ENCODE data around the gene NCAPG2. TPM values are rescaled to one million over a fixed set of nuclear protein-coding genes. Genes with fewer than 3 reads are reported as not detected.
"Not testable (repeated sequence)": the region's sequence is repeated elsewhere in the genome, so short reads cannot be mapped to it uniquely, and the experiment has no call there.

NCAPG2 gene
- total RNA-seq, 1 experiment from 2014 or later, result 41.1 TPM

DNA sequence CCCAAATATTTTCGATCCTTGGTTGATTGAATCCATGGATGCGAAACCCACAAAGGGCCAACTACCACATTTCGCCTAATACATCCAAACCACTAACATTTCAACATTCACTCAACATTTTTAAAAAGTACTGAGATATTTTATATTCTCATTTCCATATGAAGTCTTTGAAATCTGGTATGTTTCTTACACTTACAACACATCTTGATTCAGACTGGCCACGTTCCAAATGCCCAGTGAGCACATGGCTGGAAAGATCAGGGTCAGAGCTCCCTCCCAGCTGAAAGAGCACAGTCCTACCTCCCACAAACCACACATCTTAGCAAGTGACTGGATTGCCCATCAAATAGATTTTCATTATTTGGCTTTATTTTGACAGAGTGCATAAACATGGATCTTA lies 18.9 kb downstream of the NCAPG2 start:
- H3K4me3 ChIP-seq (ENCODE audit: insufficient read depth, low read depth, low read length), result no peak overlapping the region
- peaks cover 26% of the 10 kb centered on the region for H3K36me3 ChIP-seq (replicated peaks; ENCODE audit: control insufficient read depth, insufficient read depth, low read length)
- no peaks in the 10 kb centered on the region for H3K27me3 ChIP-seq (ENCODE audit: control insufficient read depth, insufficient read depth, low read length)
- no peak for DNase-seq

- Histone ChIP-seq H3K27me3 (ENCODE audit: control insufficient read depth, insufficient read depth, low read length) (no peaks in the 10 kb centered on the region), H3K36me3 (replicated peaks; ENCODE audit: control insufficient read depth, insufficient read depth, low read length) (peaks cover 25% of the 10 kb centered on the region), H3K4me3 (ENCODE audit: insufficient read depth, low read depth, low read length) (no peak overlapping the region)
- DNase-seq, result no peak
These were observed 20.3 kb downstream of the NCAPG2 start for GRCh38 chr7:158684329-158684728.

- no peak for DNase-seq
- Histone ChIP-seq H3K4me3 (ENCODE audit: insufficient read depth, low read depth, low read length) (no peak overlapping the region), H3K36me3 (replicated peaks; ENCODE audit: control insufficient read depth, insufficient read depth, low read length) (peaks cover 25% of the 10 kb centered on the region), H3K27me3 (ENCODE audit: control insufficient read depth, insufficient read depth, low read length) (no peaks in the 10 kb centered on the region)
These were observed 21.1 kb downstream of the NCAPG2 start for GRCh38 chr7:158683541-158683940.

- H3K27me3 ChIP-seq (ENCODE audit: control insufficient read depth, insufficient read depth, low read length), result no peaks in the 10 kb centered on the region
- peaks cover 22% of the 10 kb centered on the region for H3K36me3 ChIP-seq (replicated peaks; ENCODE audit: control insufficient read depth, insufficient read depth, low read length)
These were observed 22.1 kb downstream of the NCAPG2 start for GRCh38 chr7:158682456-158682855.

GRCh38 chr7:158680754-158681153 lies 23.9 kb downstream of the NCAPG2 start:
- H3K4me3 ChIP-seq (ENCODE audit: insufficient read depth, low read depth, low read length), result no peak overlapping the region
- H3K36me3 ChIP-seq (replicated peaks; ENCODE audit: control insufficient read depth, insufficient read depth, low read length), result peaks cover 16% of the 10 kb centered on the region
- DNase-seq, result no peak
- no peaks in the 10 kb centered on the region for H3K27me3 ChIP-seq (ENCODE audit: control insufficient read depth, insufficient read depth, low read length)

More at GRCh38 chr7:158682456-158682855, 22.1 kb downstream of the NCAPG2 start:
- H3K4me3 ChIP-seq (ENCODE audit: insufficient read depth, low read depth, low read length), result no peak overlapping the region
- no peak for DNase-seq

DNA sequence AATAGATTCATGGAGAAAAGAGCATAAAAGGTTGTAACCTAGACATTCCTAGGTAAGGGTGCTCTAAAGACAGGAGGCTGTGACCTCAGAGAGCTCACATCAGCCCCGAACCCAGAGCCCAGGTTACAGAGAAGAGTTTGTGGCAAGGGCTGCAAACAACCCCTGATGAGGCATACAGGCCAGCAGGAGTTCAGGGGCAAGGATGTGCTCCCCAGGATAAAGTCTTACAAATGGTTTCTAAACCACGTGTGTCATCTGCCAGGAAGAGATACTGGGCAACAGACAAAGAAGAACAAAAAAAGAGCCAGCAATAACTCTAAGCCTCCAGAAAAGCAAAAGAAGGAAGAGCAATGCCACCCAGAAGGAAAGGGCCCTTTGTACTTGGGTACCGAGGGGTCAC lies 27.7 kb downstream of the NCAPG2 start:
- H3K36me3 ChIP-seq (replicated peaks; ENCODE audit: control insufficient read depth, insufficient read depth, low read length), result peaks cover 31% of the 10 kb centered on the region
- no peaks in the 10 kb centered on the region for H3K27me3 ChIP-seq (ENCODE audit: control insufficient read depth, insufficient read depth, low read length)
- DNase-seq, result no peak
- H3K4me3 ChIP-seq (ENCODE audit: insufficient read depth, low read depth, low read length), result no peak overlapping the region

DNA sequence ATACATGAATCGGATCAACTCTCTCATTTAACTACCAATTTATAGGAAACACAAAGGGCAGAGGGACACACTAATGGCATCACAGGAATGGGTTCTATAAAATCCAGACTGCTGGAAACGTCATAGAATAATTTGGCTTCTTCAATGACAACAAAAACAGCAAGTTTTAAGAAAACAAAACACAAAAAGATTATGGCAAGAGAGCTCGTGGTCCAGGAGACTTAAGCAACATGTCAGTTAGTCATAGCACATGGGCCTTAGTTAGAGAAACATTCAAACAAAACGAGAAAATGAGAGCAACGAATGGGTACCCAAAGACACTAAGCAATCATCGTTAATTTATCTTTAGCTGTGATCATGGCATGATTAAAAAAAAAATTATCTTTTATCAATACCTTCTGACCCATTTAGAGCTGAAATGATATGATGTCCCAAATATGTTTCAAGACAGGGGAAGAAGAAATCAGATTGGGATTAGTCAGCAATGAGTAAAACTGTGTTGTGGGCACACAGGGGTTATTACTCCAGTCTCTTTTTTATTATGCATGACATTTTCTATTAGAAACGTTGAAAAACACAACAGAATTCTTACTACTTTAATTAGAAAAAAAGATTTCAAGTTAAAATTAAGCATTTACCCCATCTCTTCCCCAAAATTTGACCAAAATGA lies 28.3 kb downstream of the NCAPG2 start:
- no peak for DNase-seq
- Histone ChIP-seq H3K4me3 (ENCODE audit: insufficient read depth, low read depth, low read length) (no peak overlapping the region), H3K27me3 (ENCODE audit: control insufficient read depth, insufficient read depth, low read length) (no peaks in the 10 kb centered on the region), H3K36me3 (replicated peaks; ENCODE audit: control insufficient read depth, insufficient read depth, low read length) (peaks cover 32% of the 10 kb centered on the region)

GRCh38 chr7:158672975-158673374 lies 31.6 kb downstream of the NCAPG2 start:
- no peak overlapping the region for H3K4me3 ChIP-seq (ENCODE audit: insufficient read depth, low read depth, low read length)
- no peaks in the 10 kb centered on the region for H3K27me3 ChIP-seq (ENCODE audit: control insufficient read depth, insufficient read depth, low read length)
- no peak for DNase-seq
- H3K36me3 ChIP-seq (replicated peaks; ENCODE audit: control insufficient read depth, insufficient read depth, low read length), result peaks cover 20% of the 10 kb centered on the region

DNA sequence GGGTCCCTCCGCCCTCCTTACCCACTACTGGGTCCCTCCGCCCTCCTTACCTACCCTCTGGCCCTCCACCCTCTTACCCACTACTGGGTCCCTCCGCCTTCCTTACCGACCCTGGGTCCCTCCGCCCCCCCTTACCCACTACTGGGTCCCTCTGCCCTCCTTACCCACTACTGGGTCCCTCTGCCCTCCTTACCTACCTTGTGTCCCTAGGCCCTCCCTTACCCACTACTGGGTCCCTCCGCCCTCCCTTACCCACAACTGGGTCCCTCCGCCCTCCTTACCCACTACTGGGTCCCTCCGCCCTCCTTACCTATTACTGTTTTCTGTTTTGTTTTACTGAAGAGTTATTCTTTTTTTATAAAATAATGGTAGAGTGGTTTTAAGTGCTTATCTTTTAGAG lies 36.5 kb downstream of the NCAPG2 start:
- peaks cover 16% of the 10 kb centered on the region for H3K36me3 ChIP-seq (replicated peaks; ENCODE audit: control insufficient read depth, insufficient read depth, low read length)
- not testable (repeated sequence) for DNase-seq; H3K4me3 ChIP-seq (ENCODE audit: insufficient read depth, low read depth, low read length); H3K27me3 ChIP-seq (ENCODE audit: control insufficient read depth, insufficient read depth, low read length)

DNA sequence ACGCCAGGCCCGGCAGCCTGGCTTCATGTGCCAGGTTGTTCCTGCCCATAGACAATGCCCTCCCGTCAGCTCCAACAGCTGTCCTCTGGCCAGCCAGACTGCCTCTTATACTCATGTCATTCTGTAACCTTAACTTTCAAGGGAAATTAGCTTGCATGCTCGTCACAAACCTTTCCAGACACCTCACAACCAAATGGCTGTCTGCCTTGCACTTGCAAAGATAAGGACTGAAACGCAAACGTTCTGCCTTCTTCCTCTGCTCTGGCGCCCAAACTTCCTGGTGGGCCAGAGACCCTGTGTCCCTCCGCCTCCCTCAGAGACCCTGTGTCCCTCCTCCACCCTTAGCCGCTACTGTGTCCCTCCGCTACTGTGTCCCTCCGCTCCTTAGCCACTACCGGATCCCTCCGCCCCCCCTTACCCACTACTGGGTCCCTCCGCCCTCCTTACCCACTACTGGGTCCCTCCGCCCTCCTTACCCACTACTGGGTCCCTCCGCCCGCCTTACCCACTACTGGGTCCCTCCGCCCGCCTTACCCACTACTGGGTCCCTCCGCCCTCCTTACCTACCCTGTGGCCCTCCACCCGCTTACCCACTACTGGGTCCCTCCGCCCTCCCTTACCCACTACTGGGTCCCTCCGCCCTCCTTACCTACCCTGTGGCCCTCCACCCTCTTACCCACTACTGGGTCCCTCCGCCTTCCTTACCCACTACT lies 37.5 kb downstream of the NCAPG2 start:
- not testable (repeated sequence) for DNase-seq; H3K27me3 ChIP-seq (ENCODE audit: control insufficient read depth, insufficient read depth, low read length); H3K4me3 ChIP-seq (ENCODE audit: insufficient read depth, low read depth, low read length)
- H3K36me3 ChIP-seq (replicated peaks; ENCODE audit: control insufficient read depth, insufficient read depth, low read length), result peaks cover 19% of the 10 kb centered on the region

- no peak for DNase-seq
- H3K36me3 ChIP-seq (replicated peaks; ENCODE audit: control insufficient read depth, insufficient read depth, low read length), result peaks cover 17% of the 10 kb centered on the region
- H3K4me3 ChIP-seq (ENCODE audit: insufficient read depth, low read depth, low read length), result no peak overlapping the region
- no peaks in the 10 kb centered on the region for H3K27me3 ChIP-seq (ENCODE audit: control insufficient read depth, insufficient read depth, low read length)
These were observed 38.2 kb downstream of the NCAPG2 start for GRCh38 chr7:158666401-158666800.

- Histone ChIP-seq H3K36me3 (replicated peaks; ENCODE audit: control insufficient read depth, insufficient read depth, low read length) (peaks cover 18% of the 10 kb centered on the region), H3K27me3 (ENCODE audit: control insufficient read depth, insufficient read depth, low read length) (no peaks in the 10 kb centered on the region)
These were observed 40.2 kb downstream of the NCAPG2 start for GRCh38 chr7:158664406-158664805.

GRCh38 chr7:158663428-158663741 lies 41.2 kb downstream of the NCAPG2 start:
- no peaks in the 10 kb centered on the region for H3K27me3 ChIP-seq (ENCODE audit: control insufficient read depth, insufficient read depth, low read length)
- no peak overlapping the region for H3K4me3 ChIP-seq (ENCODE audit: insufficient read depth, low read depth, low read length)
- peaks cover 18% of the 10 kb centered on the region for H3K36me3 ChIP-seq (replicated peaks; ENCODE audit: control insufficient read depth, insufficient read depth, low read length)
- no peak for DNase-seq

More at GRCh38 chr7:158664406-158664805, 40.2 kb downstream of the NCAPG2 start:
- H3K4me3 ChIP-seq (ENCODE audit: insufficient read depth, low read depth, low read length), result no peak overlapping the region
- no peak for DNase-seq

DNA sequence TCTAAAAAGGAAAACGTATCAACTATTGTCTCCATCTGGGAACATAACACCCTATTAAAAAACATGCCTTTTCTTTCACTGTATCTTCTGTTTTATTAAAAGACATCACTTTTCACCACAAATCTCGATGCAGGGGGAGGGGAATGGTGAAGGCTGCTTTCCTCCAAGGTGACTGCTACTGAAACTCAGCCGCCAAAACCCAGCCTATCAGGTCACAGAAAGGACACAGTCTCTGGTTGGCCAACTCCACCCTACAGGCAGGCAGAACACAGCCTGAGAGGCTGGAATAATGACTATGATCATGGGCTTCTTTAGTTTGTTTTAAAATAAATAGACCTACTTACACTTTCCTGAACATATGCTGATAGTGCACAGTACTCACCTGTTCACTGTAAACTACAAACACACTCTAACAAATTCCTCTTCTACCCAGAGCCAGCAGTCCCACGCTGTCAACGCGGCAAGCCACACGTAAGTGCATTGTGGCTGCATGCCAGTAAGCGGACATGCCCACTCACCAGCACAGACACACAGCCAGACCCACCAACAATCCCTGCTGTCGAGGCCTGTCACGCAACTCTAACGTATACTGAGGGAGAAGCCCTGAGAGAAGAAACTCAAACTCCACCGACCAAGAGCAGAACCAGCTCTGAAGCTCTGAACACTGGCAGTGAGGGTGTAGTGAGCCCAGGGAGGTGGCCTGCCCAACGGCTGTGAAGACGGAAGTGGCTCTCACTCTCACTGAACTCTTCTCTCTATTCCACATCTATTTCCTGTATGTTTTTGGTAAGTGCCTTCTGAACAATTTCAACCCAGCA lies 41.8 kb downstream of the NCAPG2 start:
- DNase-seq, result no peak
- Histone ChIP-seq H3K27me3 (ENCODE audit: control insufficient read depth, insufficient read depth, low read length) (no peaks in the 10 kb centered on the region), H3K36me3 (replicated peaks; ENCODE audit: control insufficient read depth, insufficient read depth, low read length) (peaks cover 18% of the 10 kb centered on the region), H3K4me3 (ENCODE audit: insufficient read depth, low read depth, low read length) (no peak overlapping the region)

DNA sequence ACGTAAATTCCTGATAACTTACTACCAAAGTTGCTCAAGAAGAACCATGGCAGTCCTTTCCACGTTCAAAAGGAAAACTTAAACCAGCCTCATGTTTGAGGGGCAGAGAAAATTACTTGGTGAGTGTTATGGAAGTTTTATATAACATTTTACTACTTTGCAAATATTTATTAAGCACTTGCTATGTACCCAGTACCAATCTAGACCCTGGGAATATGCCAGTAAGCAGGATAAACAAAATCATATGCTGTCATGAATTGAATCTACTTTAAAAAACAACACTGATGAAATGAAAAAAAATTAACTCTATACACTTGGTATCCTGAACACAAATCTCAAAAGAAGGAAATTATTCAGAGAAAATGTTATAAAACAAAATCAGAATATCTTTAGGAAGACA lies 46.1 kb downstream of the NCAPG2 start:
- Histone ChIP-seq H3K36me3 (replicated peaks; ENCODE audit: control insufficient read depth, insufficient read depth, low read length) (peaks cover 29% of the 10 kb centered on the region), H3K27me3 (ENCODE audit: control insufficient read depth, insufficient read depth, low read length) (no peaks in the 10 kb centered on the region), H3K4me3 (ENCODE audit: insufficient read depth, low read depth, low read length) (no peak overlapping the region)
- no peak for DNase-seq
